ENCODE results near the gene HOXA7.

The HOXA7 gene

DNA sequence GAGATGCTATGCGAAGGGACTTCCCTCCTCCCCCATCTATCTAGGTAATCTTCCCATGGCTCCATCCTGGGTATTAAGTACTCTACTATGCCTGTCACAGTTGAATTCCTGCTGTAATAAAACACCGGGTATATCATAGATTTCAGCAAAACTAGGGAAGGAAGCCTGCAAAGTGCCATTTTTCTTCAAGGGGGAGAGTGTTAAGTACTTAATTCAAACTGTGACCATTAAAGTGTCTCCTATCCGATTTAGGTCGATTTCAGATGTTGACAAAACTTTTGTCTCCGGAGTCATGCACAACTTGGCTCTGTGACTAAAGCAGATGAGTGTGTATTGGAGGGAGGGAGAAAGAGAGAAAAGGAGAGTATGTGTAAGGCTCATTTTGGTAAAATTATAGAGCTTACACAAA is 30.5 kb downstream of the HOXA7 start:
- DNase-seq (ENCODE audit: extremely low read depth, insufficient read length): no peak
- TF ChIP-seq, protein P1, sequence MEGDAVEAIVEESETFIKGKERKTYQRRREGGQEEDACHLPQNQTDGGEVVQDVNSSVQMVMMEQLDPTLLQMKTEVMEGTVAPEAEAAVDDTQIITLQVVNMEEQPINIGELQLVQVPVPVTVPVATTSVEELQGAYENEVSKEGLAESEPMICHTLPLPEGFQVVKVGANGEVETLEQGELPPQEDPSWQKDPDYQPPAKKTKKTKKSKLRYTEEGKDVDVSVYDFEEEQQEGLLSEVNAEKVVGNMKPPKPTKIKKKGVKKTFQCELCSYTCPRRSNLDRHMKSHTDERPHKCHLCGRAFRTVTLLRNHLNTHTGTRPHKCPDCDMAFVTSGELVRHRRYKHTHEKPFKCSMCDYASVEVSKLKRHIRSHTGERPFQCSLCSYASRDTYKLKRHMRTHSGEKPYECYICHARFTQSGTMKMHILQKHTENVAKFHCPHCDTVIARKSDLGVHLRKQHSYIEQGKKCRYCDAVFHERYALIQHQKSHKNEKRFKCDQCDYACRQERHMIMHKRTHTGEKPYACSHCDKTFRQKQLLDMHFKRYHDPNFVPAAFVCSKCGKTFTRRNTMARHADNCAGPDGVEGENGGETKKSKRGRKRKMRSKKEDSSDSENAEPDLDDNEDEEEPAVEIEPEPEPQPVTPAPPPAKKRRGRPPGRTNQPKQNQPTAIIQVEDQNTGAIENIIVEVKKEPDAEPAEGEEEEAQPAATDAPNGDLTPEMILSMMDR (IDR thresholded peaks at IDR 0.05; ENCODE audit: insufficient read depth, low read length, poor library complexity, severe bottlenecking): no peak
- Histone ChIP-seq H3K4me3 (replicated peaks; ENCODE audit: low read depth, low read length) (no peak overlapping the region), H3K27me3 (replicated peaks; ENCODE audit: control insufficient read depth, insufficient read depth, low read length) (no peaks in the 10 kb centered on the region), H3K36me3 (ENCODE audit: control insufficient read depth, insufficient read depth, low read length) (no peaks in the 10 kb centered on the region)

DNA sequence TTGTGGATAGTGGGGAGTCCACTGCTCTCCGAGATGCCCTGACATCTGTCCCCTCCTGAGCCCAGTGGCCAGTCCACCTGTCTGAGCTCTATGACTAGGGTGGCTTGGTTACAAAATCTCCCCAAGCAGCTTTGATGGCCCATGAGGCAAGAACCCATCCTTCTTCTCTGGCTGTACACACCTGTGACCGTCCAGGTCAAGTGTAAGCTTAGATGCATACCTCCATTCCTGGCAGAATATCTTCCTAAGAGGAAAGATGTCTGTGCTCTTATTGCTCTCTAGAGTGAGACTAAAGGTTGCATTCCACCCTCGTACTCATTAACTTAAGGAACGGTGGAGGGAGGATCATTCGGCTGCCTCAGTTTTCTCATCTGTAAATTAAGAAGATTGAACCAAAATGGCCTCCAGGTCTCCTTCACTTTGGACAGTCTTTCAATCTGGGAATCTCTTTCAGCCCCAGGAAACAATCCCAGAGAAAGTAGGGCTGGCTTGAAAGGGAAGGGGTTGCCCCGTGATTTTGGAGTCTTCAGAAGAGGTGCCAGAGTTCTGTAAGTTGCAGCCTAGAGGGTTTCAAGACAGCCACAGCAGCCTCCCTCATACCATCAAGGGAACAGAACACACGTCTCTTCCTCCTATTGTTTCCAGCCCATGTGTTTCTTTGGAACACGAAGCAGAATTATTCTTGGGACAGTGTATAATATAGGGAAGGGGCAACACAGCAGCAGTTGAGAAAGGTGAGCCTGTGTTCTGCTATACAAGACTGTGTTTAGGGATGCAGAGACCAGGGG is 31.4 kb downstream of the HOXA7 start:
- DNase-seq (ENCODE audit: extremely low read depth, insufficient read length): no peak
- H3K4me3 ChIP-seq (replicated peaks; ENCODE audit: low read depth, low read length): no peak overlapping the region
- TF ChIP-seq, protein P1 (IDR thresholded peaks at IDR 0.05; ENCODE audit: insufficient read depth, low read length, poor library complexity, severe bottlenecking): no peak
- H3K36me3 ChIP-seq (ENCODE audit: control insufficient read depth, insufficient read depth, low read length): no peaks in the 10 kb centered on the region
- no peaks in the 10 kb centered on the region for H3K27me3 ChIP-seq (replicated peaks; ENCODE audit: control insufficient read depth, insufficient read depth, low read length)

DNA sequence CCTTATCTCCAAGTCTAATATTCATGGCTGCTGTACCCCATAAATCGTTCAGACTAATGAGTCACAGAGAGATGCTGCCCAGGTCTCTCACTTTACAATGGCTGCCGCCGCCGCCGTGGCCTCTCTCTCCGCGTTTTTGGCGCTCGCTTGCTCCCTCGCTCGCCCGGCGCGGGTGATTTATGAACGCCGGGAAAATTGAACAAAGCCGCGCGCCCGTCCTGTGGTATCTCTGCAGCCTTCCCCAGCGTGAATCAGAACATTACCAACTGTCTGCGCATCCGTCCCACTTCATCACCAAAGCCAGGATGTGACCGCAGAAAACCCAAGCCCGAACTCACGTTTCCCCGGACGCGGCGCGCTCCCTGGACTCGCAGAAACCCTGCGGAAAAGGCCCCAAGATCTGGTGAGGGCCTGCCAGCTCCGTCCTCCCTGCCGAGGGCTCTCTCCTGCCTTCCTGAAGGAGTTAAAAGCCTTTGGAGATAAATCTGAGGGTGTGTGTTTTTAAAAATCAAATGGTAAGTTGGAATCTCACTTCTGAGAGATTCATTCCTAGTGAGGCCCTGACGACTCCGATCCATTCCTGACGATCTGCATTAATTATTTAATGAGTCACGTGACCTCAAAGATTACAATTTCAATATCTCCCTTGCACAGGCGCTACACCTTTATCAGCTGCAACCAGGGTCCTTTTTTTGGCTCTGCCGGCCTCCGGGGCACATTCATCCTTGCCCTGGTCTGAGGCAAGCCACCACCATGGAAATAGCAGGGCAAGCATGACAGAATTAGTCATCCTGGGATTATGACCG is 32.2 kb downstream of the HOXA7 start:
- no peak for DNase-seq (ENCODE audit: extremely low read depth, insufficient read length)
- no peaks in the 10 kb centered on the region for H3K36me3 ChIP-seq (ENCODE audit: control insufficient read depth, insufficient read depth, low read length)
- H3K4me3 ChIP-seq (replicated peaks; ENCODE audit: low read depth, low read length): no peak overlapping the region
- TF ChIP-seq, protein P1 (IDR thresholded peaks at IDR 0.05; ENCODE audit: insufficient read depth, low read length, poor library complexity, severe bottlenecking): no peak
- H3K27me3 ChIP-seq (replicated peaks; ENCODE audit: control insufficient read depth, insufficient read depth, low read length): no peaks in the 10 kb centered on the region

DNA sequence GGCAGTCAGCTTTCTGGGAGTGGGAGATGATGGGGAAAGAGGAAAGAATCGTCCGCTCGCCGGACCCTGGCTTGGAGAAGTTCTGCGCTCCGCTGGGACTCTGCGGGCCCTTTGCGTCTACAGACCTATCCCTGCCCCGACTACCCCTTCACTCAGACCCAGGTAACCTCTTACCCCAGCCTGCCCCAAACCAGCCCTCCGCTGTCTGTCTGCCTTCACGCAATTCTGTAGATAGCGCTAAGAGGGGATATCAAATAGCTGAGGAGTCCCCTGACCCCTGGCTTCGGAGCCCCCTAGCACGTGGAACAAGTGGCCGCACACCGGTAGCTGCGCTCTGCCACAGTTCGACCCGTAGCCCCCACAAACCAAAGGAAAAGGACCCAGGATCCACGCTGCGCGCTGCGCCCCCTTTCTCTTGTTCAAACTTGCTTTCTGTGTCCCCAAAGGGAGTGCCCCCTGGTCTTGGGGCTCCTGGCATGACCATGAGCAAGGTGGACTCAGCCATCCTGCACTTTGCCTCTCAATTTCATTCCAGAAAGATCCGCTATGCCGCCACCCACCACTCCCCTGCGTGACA is 32.9 kb downstream of the HOXA7 start:
- TF ChIP-seq, protein P1 (IDR thresholded peaks at IDR 0.05; ENCODE audit: insufficient read depth, low read length, poor library complexity, severe bottlenecking): no peak
- no peaks in the 10 kb centered on the region for H3K27me3 ChIP-seq (replicated peaks; ENCODE audit: control insufficient read depth, insufficient read depth, low read length)
- DNase-seq (ENCODE audit: extremely low read depth, insufficient read length): no peak
- H3K4me3 ChIP-seq (replicated peaks; ENCODE audit: low read depth, low read length): no peak overlapping the region
- H3K36me3 ChIP-seq (ENCODE audit: control insufficient read depth, insufficient read depth, low read length): no peaks in the 10 kb centered on the region

DNA sequence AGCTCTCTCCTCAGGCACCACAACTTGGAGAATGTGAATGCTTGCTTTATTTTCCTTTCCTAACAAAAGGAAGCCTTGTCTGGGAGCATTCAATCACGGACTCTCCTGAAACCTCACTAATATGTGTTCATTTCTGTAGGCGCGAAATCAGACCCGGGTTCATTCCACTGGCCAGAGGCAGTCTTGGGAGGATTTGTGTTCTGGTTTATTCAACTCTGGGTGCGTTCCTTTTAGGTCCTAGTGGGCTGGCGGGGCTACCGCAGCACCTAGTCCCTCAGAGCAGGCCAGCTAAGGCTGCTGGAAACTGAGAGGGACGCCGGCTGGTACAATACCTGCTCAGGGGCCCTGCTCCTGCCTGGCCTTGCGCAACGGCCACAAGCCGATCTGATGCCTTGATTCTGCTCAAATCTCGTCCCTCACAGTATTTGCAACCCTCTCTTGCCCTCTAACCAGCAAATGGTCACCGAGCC is 33.4 kb downstream of the HOXA7 start:
- H3K36me3 ChIP-seq (ENCODE audit: control insufficient read depth, insufficient read depth, low read length): no peaks in the 10 kb centered on the region
- DNase-seq (ENCODE audit: extremely low read depth, insufficient read length): no peak
- H3K4me3 ChIP-seq (replicated peaks; ENCODE audit: low read depth, low read length): no peak overlapping the region

More for the DNA sequence above, 33.4 kb downstream of the HOXA7 start:
- no peaks in the 10 kb centered on the region for H3K27me3 ChIP-seq (replicated peaks; ENCODE audit: control insufficient read depth, insufficient read depth, low read length)
- TF ChIP-seq, protein P1 (IDR thresholded peaks at IDR 0.05; ENCODE audit: insufficient read depth, low read length, poor library complexity, severe bottlenecking): no peak
